ENCODE data around the gene SMIM44. TPM values are rescaled to one million over a fixed set of nuclear protein-coding genes. Genes with fewer than 3 reads are reported as not detected.
"Not testable (repeated sequence)": the region's sequence is repeated elsewhere in the genome, so short reads cannot be mapped to it uniquely, and the experiment has no call there.

Gene SMIM44
- total RNA-seq, 1 donor from 2014 or later = not detected

- Histone ChIP-seq H3K36me3 (no peaks in the 10 kb centered on the region), H3K4me2 (no peak overlapping the region), H3K79me2 (ENCODE audit: low read depth) (no peaks in the 10 kb centered on the region), H3K9ac (no peak overlapping the region), H3K27me3 (no peaks in the 10 kb centered on the region), H3K4me3 (no peak overlapping the region), H3F3A (ENCODE audit: low read depth) (no peaks in the 10 kb centered on the region), H3K9me3 (ENCODE audit: low read depth) (no peaks in the 10 kb centered on the region), H4K20me1 (ENCODE audit: low read depth) (peaks cover 16% of the 10 kb centered on the region), H2AFZ (replicated peaks) (no peak overlapping the region), H3K4me1 (no peaks in the 10 kb centered on the region), H3K27ac (no peak overlapping the region)
- no peaks in the 10 kb centered on the region for H3K9me3 Mint-ChIP-seq
- peaks cover 14% of the 10 kb centered on the region for H3K36me3 Mint-ChIP-seq
- TF ChIP-seq, protein P1, sequence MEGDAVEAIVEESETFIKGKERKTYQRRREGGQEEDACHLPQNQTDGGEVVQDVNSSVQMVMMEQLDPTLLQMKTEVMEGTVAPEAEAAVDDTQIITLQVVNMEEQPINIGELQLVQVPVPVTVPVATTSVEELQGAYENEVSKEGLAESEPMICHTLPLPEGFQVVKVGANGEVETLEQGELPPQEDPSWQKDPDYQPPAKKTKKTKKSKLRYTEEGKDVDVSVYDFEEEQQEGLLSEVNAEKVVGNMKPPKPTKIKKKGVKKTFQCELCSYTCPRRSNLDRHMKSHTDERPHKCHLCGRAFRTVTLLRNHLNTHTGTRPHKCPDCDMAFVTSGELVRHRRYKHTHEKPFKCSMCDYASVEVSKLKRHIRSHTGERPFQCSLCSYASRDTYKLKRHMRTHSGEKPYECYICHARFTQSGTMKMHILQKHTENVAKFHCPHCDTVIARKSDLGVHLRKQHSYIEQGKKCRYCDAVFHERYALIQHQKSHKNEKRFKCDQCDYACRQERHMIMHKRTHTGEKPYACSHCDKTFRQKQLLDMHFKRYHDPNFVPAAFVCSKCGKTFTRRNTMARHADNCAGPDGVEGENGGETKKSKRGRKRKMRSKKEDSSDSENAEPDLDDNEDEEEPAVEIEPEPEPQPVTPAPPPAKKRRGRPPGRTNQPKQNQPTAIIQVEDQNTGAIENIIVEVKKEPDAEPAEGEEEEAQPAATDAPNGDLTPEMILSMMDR (IDR thresholded peaks at IDR 0.05) = no peak
- no peaks in the 10 kb centered on the region for H3K4me1 Mint-ChIP-seq
- DNase-seq (ENCODE audit: low spot score) = no peak
- no peak overlapping the region for H3K27ac Mint-ChIP-seq
- no peaks in the 10 kb centered on the region for H3K27me3 Mint-ChIP-seq (ENCODE audit: insufficient read depth, low read depth)
- H3K4me3 Mint-ChIP-seq = no peak overlapping the region
Observed at GRCh38 chr19:3530389-3530788, 47.1 kb upstream of the SMIM44 start.

- H3K36me3 Mint-ChIP-seq = peaks cover 15% of the 10 kb centered on the region
- not testable (repeated sequence) for H3K4me2 ChIP-seq; H3F3A ChIP-seq (ENCODE audit: low read depth); H3K4me3 Mint-ChIP-seq; H3K36me3 ChIP-seq; H3K4me1 Mint-ChIP-seq; H3K27me3 Mint-ChIP-seq (ENCODE audit: insufficient read depth, low read depth); H3K27me3 ChIP-seq; H3K4me3 ChIP-seq; H3K9ac ChIP-seq; H3K79me2 ChIP-seq (ENCODE audit: low read depth); DNase-seq (ENCODE audit: low spot score); H3K4me1 ChIP-seq; H3K9me3 ChIP-seq (ENCODE audit: low read depth); H2AFZ ChIP-seq (replicated peaks); H3K27ac ChIP-seq; H3K9me3 Mint-ChIP-seq; H3K27ac Mint-ChIP-seq
- H4K20me1 ChIP-seq (ENCODE audit: low read depth) = peaks cover 25% of the 10 kb centered on the region
Observed at GRCh38 chr19:3529299-3529698, 46.1 kb upstream of the SMIM44 start.

DNA sequence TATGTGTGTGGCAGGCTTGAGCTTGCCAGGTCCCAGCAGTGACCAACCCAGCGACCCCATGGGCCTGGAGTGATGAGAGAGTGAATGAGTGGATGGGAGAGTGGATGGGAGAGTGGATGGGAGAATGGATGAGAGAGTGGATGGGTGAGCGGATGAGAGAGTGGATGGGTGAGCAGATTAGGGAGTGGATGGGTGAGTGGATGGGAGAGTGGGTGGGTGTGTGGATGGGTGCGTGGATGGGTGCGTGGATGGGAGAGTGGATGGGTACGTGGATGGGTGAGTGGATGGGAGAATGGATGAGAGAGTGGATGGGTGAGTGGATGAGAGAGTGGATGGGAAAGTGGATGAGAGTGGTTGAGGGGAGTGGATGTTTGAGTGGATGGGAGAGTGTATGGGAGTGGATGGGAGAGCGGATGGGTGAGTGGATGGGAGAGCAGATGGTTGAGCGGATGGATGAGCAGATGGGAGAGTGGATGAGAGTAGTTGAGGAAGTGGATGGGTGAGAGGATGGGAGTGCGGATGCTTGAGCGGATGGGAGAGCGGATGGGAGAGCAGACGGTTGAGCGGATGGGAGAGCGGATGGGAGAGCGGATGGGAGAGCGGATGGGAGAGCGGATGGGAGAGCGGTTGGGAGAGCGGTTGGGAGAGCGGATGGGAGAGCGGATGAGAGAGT is 45.4 kb upstream of the SMIM44 start:
- no peaks in the 10 kb centered on the region for H3K36me3 ChIP-seq
- no peaks in the 10 kb centered on the region for H3K9me3 Mint-ChIP-seq

GRCh38 chr19:3528080-3528479 is 44.8 kb upstream of the SMIM44 start:
- Histone ChIP-seq H3K79me2 (ENCODE audit: low read depth) (no peaks in the 10 kb centered on the region), H3K36me3 (no peaks in the 10 kb centered on the region), H2AFZ (replicated peaks) (no peak overlapping the region), H3K9me3 (ENCODE audit: low read depth) (no peaks in the 10 kb centered on the region), H3F3A (ENCODE audit: low read depth) (no peaks in the 10 kb centered on the region), H3K4me2 (no peak overlapping the region), H3K4me1 (no peaks in the 10 kb centered on the region), H3K4me3 (no peak overlapping the region), H3K27me3 (no peaks in the 10 kb centered on the region), H3K27ac (no peak overlapping the region), H3K9ac (no peak overlapping the region), H4K20me1 (ENCODE audit: low read depth) (peaks cover 38% of the 10 kb centered on the region)
- H3K4me1 Mint-ChIP-seq = peaks cover 2% of the 10 kb centered on the region
- no peak overlapping the region for H3K4me3 Mint-ChIP-seq
- H3K27ac Mint-ChIP-seq = no peak overlapping the region
- no peaks in the 10 kb centered on the region for H3K27me3 Mint-ChIP-seq (ENCODE audit: insufficient read depth, low read depth)
- TF ChIP-seq, protein P1 (IDR thresholded peaks at IDR 0.05) = no peak
- TF ChIP-seq EZH2 (IDR thresholded peaks at IDR 0.05) (no peak), EZH2phosphoT487 (IDR thresholded peaks at IDR 0.05) (no peak)
- DNase-seq (ENCODE audit: low spot score) = no peak
- no peaks in the 10 kb centered on the region for H3K9me3 Mint-ChIP-seq
- peaks cover 11% of the 10 kb centered on the region for H3K36me3 Mint-ChIP-seq

More for the DNA sequence above, 45.4 kb upstream of the SMIM44 start:
- Histone ChIP-seq H2AFZ (replicated peaks) (no peak overlapping the region), H3K27ac (no peak overlapping the region), H3K4me2 (no peak overlapping the region), H3K79me2 (ENCODE audit: low read depth) (no peaks in the 10 kb centered on the region), H3K9ac (no peak overlapping the region), H3K4me1 (no peaks in the 10 kb centered on the region), H3F3A (ENCODE audit: low read depth) (no peaks in the 10 kb centered on the region), H3K4me3 (no peak overlapping the region), H3K9me3 (ENCODE audit: low read depth) (no peaks in the 10 kb centered on the region), H4K20me1 (ENCODE audit: low read depth) (peaks cover 32% of the 10 kb centered on the region), H3K27me3 (no peaks in the 10 kb centered on the region)
- H3K27me3 Mint-ChIP-seq (ENCODE audit: insufficient read depth, low read depth) = no peaks in the 10 kb centered on the region
- H3K27ac Mint-ChIP-seq = no peak overlapping the region
- H3K4me3 Mint-ChIP-seq = no peak overlapping the region
- no peak for TF ChIP-seq EZH2 (IDR thresholded peaks at IDR 0.05)
- TF ChIP-seq, protein P1 (IDR thresholded peaks at IDR 0.05) = no peak
- no peak for TF ChIP-seq EZH2phosphoT487 (IDR thresholded peaks at IDR 0.05)
- H3K36me3 Mint-ChIP-seq = peaks cover 14% of the 10 kb centered on the region
- no peak for DNase-seq (ENCODE audit: low spot score)
- H3K4me1 Mint-ChIP-seq = peaks cover 2% of the 10 kb centered on the region
